GM15510 (cell line): ENCODE data around the gene SUPT5H.

Experiments
- POLR2A ChIP-seq: IDR thresholded peaks from 3 replicates; pipeline ENCODE4 v1.6.1; 2011; ENCODE audit warnings: borderline replicate concordance; ENCODE audit not compliant: insufficient read length; ENCODE audit errors: extremely low read depth

Gene SUPT5H

DNA sequence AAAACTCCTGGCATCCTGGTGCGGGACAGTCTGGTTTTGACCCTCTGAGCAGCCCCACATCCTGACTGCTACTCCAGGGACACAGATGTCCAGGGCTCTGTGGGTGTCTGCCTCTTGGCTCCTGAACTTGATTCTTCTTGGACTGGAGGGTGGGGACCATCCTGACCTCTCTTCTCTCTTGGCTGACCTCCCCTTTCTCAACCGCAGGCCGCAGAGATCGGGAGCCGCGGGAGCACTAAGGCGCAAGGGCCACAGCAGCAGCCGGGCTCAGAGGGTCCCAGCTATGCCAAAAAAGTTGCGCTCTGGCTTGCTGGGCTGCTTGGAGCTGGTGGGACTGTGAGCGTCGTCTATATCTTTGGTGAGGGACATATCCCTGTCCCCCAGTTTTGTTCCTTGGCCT is 36.3 kb downstream of the SUPT5H start:
- TF ChIP-seq POLR2A: no peak

- TF ChIP-seq POLR2A: no peak
Observed at GRCh38 chr19:39483141-39483540, 37.8 kb downstream of the SUPT5H start.

- TF ChIP-seq POLR2A: no peak
Observed at GRCh38 chr19:39489756-39490155, 44.4 kb downstream of the SUPT5H start.

- TF ChIP-seq POLR2A: no peak
Observed at GRCh38 chr19:39492225-39492624, 46.8 kb downstream of the SUPT5H start.

DNA sequence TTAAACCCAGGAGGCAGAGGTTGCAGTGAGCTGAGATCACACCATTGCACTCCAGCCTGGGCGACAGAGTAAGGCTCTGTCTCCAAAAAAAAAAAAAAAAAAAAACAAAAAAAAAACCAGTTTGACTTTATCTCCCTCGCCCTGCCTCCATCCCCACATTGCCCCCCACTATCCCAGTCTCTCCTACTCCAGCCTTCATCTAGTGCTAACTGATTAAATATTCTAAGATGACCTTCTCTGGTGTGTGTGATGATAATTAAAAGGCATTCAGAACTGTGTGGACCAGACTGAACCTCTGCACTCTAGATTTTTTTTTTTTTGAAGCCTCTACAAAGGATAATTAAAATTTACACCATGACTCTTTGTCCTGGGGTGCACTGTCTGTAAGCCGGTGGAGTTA is 47.4 kb downstream of the SUPT5H start:
- TF ChIP-seq POLR2A: no peak

- no peak for TF ChIP-seq POLR2A
Observed at GRCh38 chr19:39494661-39495060, 49.3 kb downstream of the SUPT5H start.

DNA sequence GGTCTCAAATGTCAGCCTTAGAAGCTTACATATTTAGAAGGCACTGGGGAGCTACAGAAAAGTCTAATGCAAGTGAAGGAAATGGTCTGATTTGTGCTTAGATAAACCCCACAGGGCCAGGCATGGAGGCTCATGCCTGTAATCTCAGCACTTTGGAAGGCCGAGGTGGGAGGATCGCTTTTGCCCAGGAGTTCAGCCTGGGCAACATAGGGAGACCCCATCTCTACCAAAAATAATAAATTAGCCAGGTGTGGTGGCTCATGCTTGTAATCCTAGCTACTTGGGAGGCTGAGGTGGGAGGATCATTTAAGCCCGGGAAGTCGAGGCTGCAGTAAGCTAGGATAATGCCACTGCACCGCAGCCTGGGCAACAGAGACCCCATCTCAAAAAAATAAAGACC is 50.7 kb downstream of the SUPT5H start:
- no peak for TF ChIP-seq POLR2A

DNA sequence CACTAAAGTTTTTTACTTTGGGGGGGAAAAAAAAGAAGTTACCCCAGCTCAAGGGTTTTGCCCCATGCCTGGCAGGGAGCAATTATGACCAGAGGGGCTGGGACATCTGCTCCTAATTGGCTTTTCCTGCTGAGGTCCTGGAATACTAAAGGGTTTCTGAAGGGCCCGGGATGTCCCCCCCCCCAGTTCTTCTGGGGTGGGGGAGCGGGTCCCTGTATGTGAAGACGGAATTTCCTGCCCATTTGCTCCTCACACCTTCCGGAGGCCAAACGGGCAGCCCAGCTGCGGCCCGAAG is 52.3 kb downstream of the SUPT5H start:
- no peak for TF ChIP-seq POLR2A

DNA sequence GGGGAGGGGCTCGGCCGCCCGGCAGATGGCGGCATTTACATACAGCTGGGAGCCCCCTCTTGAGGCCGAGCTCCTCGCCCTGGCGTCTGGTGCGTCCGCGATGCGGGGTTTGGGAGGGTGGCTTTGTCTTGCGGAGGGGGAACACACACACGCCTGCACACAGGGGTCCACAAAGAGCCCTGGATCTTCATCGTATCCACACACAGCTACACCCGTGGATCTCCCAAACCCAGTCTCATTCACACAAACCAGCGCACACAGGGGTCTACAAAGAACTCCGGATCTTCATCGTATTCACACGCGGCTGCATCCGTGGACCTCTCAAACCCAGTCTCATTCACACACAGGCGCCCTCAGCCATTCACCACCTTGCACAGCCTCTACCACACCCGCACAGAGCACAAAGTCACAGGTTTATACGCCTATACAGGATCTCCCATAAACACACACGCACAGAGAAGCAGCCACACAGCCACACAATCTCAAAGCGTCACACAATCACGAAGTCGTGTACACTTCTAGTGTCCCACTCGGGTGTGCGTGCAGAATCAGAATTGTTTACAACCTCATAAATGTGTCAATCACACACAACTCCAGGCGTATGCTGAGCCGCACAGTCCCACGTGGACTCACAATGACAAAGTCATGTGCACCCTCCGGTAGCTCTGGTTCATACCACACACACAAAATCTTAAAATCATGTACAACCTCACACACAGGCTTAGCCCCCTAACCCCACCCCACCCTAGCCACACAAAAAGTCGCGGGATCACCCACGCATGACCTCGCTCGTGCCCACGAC is 52.8 kb downstream of the SUPT5H start:
- no peak for TF ChIP-seq POLR2A

DNA sequence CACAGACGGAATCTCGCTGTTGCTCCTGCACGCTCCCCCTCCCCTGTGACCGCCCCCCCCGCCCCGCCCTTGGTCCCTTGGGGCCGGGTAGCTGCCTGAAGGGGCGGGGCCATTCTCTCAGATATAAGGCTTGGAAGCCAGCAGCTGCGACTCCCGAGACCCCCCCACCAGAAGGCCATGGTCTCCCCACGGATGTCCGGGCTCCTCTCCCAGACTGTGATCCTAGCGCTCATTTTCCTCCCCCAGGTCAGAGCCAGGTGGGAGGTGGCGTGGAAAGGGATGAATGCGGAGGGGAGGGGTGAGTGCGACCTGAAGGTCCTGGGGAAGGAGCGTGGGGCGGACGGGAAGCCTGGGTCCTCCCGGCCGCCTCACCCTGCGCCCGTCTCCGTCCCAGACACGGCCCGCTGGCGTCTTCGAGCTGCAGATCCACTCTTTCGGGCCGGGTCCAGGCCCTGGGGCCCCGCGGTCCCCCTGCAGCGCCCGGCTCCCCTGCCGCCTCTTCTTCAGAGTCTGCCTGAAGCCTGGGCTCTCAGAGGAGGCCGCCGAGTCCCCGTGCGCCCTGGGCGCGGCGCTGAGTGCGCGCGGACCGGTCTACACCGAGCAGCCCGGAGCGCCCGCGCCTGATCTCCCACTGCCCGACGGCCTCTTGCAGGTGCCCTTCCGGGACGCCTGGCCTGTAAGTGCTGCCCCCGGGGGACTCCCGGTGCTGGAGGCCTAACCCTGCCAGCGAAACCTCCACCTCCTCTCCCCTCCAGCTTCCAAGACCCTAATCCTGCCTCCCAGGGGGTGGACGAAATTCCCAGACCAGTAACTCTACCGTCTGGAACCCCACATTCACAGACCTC is 53.6 kb downstream of the SUPT5H start, which contains the start of gene DLL3:
Gene DLL3 (plus strand): TSS at position 150 of the 845 bp plus-strand sequence. CDS start 28 bp downstream, at position 178.
- TF ChIP-seq POLR2A: no peak

DNA sequence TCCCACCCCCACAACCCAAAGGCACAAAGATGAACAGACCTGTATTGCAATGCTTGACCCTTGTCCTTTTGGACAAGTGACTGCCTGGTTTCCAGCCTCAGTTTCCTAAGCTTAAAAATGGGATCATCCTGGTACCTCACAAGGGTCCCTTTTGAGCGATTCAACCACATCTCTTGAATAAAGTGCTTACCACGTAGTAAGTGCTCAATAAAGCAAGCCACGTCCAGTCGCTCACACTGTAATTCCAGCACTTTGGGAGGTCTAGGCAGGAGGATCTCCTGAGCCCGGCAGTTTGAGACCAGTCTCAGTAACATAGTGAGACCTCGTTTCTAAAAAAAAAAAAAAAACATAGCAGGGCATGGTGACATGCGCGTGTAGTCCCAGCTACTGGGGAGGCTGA is 54.5 kb downstream of the SUPT5H start:
- TF ChIP-seq POLR2A: no peak

DNA sequence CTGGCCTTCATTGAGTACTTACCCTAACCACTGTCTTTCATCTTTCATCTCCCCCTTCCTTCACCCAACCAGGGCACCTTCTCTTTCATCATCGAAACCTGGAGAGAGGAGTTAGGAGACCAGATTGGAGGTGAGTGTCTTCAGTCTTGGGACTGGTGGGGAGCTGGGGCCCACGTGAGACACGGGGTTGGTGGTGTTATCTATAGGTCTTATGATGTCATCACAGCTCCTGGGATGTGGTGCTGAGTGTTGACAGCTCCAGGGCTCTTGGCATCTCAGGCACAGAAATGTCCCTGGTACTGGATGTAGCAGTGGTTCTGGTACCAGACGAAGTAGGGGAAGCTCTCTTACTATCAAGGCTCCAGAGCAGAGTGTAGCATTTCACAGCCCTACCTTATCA is 55.2 kb downstream of the SUPT5H start:
- TF ChIP-seq POLR2A: no peak

DNA sequence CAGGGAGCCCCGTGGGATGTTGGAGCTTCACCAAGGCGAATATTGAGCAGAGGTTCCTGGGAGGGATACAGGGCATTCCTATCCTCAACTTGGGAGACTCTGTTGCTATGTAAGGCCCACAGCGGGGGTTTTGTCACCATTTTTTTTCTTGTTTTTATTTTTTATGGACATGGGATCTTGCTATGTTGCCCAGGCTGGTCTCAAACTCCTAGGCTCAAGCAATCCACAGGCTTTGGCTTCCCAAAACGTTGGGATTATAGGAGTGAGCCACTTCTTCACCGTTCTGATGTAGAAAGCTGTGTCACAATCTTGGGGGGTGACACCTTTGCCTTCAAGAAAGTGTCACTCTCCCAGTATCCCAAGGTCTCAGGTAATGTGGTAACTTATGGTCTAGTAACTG is 56.0 kb downstream of the SUPT5H start:
- no peak for TF ChIP-seq POLR2A

GRCh38 chr19:39502640-39503417 is 57.4 kb downstream of the SUPT5H start:
- TF ChIP-seq POLR2A: no peak

- TF ChIP-seq POLR2A: no peak
Observed at GRCh38 chr19:39506598-39506943, 61.2 kb downstream of the SUPT5H start.
